GM20000 (cell line): ENCODE results near the gene IFT81.
"Not testable (repeated sequence)": the region's sequence is repeated elsewhere in the genome, so short reads cannot be mapped to it uniquely, and the experiment has no call there.

Experiments
- DNase-seq: peaks from one replicate; pipeline ENCODE4 v3.0.0; 2012; ENCODE audit warnings: low spot score
- CTCF ChIP-seq: IDR thresholded peaks from 2 replicates; pipeline ENCODE4 v1.5.1; 2012; ENCODE audit warnings: mild to moderate bottlenecking, control low read depth; ENCODE audit errors: extremely low read depth, missing control alignments

Gene IFT81

GRCh38 chr12:110109837-110110535, 14.2 kb upstream of the IFT81 start:
- TF ChIP-seq CTCF: no peak
- DNase-seq: no peak

- DNase-seq: no peak
- TF ChIP-seq CTCF: no peak
These were observed 12.5 kb upstream of the IFT81 start for GRCh38 chr12:110111476-110112334.

DNA sequence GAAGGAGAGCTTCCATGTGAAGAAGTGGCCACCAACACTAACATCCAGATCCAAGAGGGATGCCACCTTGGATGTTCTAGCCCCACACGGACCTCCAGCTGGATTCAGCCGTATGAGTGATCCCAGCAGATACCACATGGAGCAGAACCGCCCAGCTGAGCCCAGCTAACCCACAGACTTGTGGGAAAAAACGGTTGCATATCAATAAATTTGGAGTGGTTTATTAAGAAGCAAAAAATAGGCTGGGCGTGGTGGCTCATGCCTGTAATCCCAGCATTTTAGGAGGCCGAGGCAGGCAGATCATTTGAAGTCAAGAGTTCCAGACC, 11.9 kb upstream of the IFT81 start:
- no peak for DNase-seq
- no peak for TF ChIP-seq CTCF

GRCh38 chr12:110114528-110114937, 9.6 kb upstream of the IFT81 start:
- no peak for DNase-seq
- TF ChIP-seq CTCF: no peak

GRCh38 chr12:110115675-110116074, 8.5 kb upstream of the IFT81 start:
- no peak for TF ChIP-seq CTCF

GRCh38 chr12:110116623-110117022, 7.5 kb upstream of the IFT81 start:
- TF ChIP-seq CTCF: no peak

More at GRCh38 chr12:110115675-110116074, 8.5 kb upstream of the IFT81 start:
- DNase-seq: no peak

DNA sequence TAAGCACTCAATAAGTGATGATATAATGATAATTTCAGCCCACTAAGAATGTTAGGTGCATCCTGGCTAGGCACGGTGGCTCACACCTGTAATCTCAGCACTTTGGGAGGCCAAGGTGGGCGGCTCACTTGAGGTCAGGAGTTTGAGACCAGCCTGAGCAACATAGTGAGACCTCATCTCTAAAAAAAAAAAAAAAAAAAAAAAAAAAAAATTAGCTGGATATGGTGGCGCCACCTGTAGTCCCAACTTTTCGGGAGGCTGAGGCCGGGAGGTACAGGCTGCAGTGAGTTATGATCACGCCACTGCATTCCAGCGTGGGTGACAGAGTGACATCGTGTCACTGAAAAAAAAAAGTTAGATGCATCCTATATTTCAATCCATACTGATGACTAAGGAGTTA, 6.9 kb upstream of the IFT81 start:
- DNase-seq: not testable (repeated sequence)

More at GRCh38 chr12:110116623-110117022, 7.5 kb upstream of the IFT81 start:
- no peak for DNase-seq
